Fibroblast of villous mesenchyme (primary cell): ENCODE data around the gene CPTP. TPM values are rescaled to one million over a fixed set of nuclear protein-coding genes. Genes with fewer than 3 reads are reported as not detected.

Experiments used
- DNase-seq: peaks from one replicate; pipeline ENCODE4 v3.0.0-alpha.2; 2010; ENCODE audit warnings: low read depth
- H3K4me3 ChIP-seq: 2 replicates; pipeline ENCODE4 v1.5.1; 2011; ENCODE audit warnings: low read depth, mild to moderate bottlenecking, low read length
- total RNA-seq: library from RNA; depleted of rRNA; stranded (reverse); fragments of >200 nt; gene quantifications from 2 replicates; pipeline ENCODE4 v1.2.3, GENCODE V29; 2012
- TF ChIP-seq, protein P1 (sequence below): IDR thresholded peaks from 2 replicates; pipeline ENCODE4 v1.5.1; 2012; ENCODE audit warnings: low read depth, mild to moderate bottlenecking, low read length; ENCODE audit not compliant: insufficient read depth

CPTP gene
- total RNA-seq, 1 donor = 11.7 TPM

- H3K4me3 ChIP-seq = no peak overlapping the region
- no peak for DNase-seq
- TF ChIP-seq, protein P1, sequence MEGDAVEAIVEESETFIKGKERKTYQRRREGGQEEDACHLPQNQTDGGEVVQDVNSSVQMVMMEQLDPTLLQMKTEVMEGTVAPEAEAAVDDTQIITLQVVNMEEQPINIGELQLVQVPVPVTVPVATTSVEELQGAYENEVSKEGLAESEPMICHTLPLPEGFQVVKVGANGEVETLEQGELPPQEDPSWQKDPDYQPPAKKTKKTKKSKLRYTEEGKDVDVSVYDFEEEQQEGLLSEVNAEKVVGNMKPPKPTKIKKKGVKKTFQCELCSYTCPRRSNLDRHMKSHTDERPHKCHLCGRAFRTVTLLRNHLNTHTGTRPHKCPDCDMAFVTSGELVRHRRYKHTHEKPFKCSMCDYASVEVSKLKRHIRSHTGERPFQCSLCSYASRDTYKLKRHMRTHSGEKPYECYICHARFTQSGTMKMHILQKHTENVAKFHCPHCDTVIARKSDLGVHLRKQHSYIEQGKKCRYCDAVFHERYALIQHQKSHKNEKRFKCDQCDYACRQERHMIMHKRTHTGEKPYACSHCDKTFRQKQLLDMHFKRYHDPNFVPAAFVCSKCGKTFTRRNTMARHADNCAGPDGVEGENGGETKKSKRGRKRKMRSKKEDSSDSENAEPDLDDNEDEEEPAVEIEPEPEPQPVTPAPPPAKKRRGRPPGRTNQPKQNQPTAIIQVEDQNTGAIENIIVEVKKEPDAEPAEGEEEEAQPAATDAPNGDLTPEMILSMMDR = no peak
These were observed 38.0 kb upstream of the CPTP start for GRCh38 chr1:1286313-1287261.

DNA sequence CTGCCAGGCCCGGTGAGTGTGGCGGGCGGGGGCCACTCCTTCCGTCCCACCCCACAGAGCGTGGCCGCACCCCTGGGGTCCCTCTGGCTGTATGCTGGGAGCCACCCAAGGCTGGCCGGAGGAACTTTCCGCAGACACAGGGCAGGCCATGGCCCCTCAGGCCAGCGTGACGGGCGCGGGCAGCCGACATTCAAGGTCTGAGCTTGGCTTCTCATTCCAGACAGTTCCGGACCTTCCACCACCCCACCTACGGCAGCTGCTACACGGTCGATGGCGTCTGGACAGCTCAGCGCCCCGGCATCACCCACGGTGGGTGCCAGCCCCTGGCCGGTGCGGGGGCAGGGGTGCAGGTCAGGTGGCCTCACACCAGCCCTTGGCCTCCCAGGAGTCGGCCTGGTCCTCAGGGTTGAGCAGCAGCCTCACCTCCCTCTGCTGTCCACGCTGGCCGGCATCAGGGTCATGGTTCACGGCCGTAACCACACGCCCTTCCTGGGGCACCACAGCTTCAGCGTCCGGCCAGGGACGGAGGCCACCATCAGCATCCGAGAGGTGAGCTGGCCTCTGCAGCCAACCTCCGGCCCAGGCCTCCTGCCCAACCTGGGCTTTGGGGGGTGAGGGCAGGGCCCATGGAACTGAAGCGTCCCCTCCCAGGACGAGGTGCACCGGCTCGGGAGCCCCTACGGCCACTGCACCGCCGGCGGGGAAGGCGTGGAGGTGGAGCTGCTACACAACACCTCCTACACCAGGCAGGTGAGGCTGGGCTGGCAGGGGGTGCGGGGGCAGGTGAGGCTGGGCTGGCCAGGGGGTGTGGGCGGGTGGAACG is 37.1 kb upstream of the CPTP start:
- TF ChIP-seq, protein P1 = no peak
- no peak overlapping the region for H3K4me3 ChIP-seq
- DNase-seq = no peak

- H3K4me3 ChIP-seq = no peak overlapping the region
- TF ChIP-seq, protein P1 = peak; percentile 57
- no peak for DNase-seq
These were observed 34.3 kb upstream of the CPTP start for GRCh38 chr1:1290238-1290731.

- TF ChIP-seq, protein P1 = no peak
- no peak overlapping the region for H3K4me3 ChIP-seq
- DNase-seq = no peak
These were observed 33.5 kb upstream of the CPTP start for GRCh38 chr1:1291023-1291528.

- TF ChIP-seq, protein P1 = peak; percentile 64
- H3K4me3 ChIP-seq = no peak overlapping the region
- DNase-seq = peak; percentile 60
These were observed 32.8 kb upstream of the CPTP start for GRCh38 chr1:1291548-1292441.

DNA sequence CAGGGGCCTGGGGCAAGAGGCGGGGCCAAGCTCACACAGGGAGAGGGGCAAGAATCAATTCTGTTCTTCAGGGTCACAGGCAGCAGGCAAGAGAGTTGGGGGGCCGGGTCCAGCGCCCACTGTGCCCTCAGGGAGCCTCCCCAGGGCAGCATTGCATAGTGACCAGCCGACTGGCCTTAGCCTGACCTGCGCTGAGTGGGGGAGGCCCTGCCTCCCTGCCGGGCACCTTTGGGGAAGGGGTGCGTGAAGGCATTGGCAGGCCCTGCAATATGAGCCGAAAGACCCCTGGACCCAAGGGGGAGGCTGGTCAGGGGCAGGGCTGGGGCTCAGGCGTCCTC is 32.2 kb upstream of the CPTP start:
- no peak for DNase-seq
- TF ChIP-seq, protein P1 = no peak

More for the DNA sequence above, 32.2 kb upstream of the CPTP start:
- H3K4me3 ChIP-seq = no peak overlapping the region
